CD4-positive, alpha-beta T cell treated with Interferon alpha-2 for 1 hour (primary cell): ENCODE data around the gene CGB3.
A peak's percentile ranks its signal among the peaks of the same experiment; 100 is the strongest.
"Not testable (repeated sequence)": the region's sequence is repeated elsewhere in the genome, so short reads cannot be mapped to it uniquely, and the experiment has no call there.

Experiments used
- DNase-seq, 2 donors: peaks; one replicate each; pipeline ENCODE4 v3.0.0-alpha.2; 2020 to 2022

CGB3 gene

DNA sequence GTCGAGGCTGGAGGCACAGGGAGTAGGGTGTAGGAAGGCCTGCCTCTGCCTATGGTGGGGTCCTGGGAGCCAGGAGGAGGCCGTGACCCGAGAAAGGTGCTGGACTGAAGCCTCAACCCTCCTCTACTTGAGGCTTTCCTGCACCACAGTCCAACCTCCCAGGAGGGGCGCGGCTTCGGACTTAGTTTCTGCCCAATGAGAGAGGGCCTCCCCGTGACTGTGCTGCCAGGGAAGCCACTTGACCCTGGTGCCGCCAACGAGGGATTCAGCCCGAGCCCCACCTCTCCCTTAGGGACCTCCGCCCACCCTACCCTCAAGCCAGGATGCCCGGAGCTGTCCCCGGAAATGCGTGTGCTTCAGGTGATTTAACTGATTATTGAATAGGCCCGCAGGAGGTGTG lies at the start of gene CGB3:
CGB3 (minus strand) TSS at position 101 of the 400 bp plus-strand sequence. CDS start 362 bp downstream, outside the sequence.
- not testable (repeated sequence) for DNase-seq

DNA sequence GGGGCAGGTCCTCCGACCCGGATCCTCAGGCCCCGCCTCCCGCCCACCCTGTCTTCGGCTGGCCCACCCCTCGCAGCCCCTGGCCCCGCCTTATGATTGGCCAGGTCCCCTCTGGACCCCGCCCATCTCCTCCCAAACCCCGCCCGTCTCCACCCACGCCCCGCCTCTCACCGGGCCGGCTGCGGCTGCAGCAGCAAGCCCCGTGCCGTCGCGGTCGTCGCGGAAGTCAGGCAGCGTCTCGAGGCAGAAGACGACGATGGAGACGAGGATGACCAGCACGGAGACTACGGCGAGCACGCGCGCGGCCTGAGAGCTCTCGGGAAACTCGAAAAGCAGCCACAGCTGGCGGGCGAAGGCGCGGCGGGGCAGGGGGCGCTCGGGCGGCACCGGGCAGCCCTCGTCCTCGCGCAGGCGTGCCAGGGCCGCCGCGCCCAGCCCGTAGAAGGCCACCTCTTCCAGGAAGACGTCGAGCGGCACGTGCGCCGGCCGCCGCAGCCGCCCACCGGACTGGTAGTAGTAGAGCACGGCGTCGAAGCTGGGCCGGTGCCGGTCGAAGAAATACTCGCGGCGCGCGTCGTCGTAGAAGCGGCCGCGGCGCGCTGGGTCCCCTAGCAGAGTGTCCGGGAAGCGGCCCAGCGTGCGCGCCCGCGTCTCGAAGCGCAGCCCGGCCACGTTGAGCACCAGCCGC lies 47.9 kb upstream of the CGB3 start:
- peak in 1 of 2 donors; percentile 24 for DNase-seq

DNA sequence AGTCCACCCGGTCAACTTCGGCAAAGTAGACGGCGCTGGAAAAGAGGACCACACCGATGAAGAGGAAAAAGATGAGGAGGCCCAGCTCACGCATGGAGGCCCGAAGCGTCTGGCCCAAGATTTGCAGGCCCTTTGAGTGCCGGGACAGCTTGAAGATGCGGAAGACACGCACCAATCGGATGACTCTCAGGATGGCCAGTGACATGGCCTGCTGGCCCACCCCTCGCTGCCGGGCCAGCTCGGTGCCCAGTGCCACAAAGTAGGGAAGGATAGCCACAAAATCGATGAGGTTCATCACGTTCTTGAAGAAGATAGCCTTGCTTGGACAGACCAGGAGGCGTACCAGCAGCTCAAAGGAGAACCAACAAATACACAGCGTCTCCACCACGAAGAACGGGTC lies 46.3 kb upstream of the CGB3 start:
- DNase-seq = no peak

DNA sequence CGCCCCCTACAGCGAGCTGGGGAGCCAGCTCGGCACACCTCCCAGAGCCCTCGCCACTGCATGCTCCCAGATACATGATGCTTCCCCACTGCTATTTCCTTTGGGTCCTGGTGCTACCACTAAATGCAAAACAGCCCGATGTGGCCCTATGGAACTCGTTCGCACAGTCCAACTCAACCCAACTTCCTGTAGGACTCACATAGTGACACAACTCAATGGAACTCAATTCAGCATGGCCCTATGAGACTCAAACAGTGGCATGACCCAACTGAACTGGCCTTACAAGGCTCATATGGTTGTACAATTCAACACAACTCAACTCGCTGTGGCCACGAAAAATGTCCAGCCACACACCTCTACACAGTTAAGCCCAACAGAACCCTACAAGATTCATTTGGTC lies 44.9 kb upstream of the CGB3 start:
- no peak for DNase-seq

DNA sequence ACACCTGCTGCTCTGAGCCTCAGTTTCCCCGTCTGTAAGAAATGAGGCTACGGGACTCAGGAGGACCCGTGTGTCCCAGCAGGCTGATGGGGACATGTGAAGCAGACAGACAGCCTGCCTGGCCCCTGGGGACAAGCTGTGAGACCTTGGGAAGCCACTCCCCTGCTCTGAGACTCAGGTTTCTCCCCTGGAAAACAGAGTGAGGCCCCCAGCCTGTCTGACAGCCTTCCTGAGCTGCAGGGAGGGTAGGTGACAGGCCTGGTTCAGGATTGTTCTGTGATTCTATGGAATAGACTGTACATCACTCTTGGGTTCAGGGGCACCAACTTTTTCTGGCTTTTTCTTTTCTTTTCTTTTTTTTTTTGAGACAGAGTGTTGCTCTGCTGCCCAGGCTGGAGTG lies 43.4 kb upstream of the CGB3 start:
- DNase-seq = no peak

DNA sequence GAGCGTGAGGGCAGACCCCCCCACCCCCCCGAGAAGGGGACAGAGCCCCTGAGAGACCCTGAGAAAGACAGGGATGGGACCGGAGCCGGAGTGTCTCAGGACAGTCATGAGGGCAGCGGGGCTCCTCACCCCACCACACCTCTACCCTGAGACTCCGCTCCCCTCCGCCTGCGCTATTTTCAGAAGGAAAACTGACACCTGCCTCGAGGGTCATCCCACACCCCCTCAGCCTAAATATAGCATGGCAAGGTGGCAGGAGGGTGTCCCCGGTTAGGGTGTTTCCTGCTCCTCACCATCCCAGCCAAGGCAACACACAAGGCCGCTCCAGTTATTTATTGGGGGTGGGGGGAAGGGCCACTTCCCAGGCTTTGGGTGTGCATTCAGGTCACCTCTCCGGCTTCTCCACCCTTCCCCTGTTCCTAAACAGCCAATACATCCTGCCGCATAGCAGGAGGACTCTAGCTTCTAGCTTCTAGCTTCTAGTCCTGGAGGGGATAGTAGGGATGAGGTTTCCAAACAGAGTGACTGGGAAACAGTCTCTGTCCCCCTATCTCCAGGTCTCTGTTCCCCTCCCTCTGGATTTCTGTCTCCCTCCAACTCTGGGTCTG lies 41.9 kb upstream of the CGB3 start:
- no peak for DNase-seq

DNA sequence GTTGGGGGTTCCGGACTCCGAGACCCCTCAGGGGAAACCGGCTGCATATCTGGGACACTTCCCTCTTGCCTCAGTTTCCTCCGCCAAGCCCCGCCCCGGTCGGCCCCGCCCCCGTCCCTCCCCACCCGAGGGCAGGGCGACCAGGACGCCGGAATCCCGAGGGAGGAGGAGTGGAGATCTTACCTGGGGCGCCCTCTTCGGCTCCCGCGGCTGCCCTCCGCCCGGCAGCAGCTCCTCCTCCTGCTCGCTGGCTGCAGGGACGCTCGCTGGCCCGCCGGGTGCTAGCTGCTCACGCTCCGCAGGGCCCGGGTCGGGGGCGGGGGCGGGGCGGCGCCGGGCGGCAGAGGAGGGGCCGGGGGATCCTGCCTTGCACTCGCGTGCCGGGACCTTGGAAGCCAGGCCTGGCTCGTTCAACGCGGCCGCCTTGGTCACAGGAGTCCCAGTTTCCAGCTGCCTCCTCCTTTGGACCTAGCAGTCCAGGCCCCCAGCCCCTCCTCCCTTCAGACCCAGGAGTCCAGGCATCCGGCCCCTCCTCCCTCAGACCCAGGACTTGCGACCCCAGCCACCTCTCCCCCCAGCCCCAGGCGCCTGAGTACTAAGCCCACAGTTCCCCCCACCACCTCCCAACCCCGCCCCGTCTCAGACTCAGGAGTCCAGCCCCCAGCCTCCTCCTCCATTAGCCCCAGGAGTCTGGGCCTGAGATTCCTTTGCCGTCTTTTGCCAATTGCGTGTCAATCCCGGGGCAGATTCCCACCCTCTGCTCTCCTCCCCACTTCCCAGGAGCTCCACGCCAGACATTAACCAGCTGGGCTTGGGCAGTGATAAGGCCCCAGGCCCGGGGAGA lies 40.9 kb upstream of the CGB3 start, which contains the start of gene NTF4:
NTF4 (minus strand) TSS at position 51 of the 844 bp plus-strand sequence. CDS start 2,821 bp downstream, outside the sequence.
- no peak for DNase-seq

DNA sequence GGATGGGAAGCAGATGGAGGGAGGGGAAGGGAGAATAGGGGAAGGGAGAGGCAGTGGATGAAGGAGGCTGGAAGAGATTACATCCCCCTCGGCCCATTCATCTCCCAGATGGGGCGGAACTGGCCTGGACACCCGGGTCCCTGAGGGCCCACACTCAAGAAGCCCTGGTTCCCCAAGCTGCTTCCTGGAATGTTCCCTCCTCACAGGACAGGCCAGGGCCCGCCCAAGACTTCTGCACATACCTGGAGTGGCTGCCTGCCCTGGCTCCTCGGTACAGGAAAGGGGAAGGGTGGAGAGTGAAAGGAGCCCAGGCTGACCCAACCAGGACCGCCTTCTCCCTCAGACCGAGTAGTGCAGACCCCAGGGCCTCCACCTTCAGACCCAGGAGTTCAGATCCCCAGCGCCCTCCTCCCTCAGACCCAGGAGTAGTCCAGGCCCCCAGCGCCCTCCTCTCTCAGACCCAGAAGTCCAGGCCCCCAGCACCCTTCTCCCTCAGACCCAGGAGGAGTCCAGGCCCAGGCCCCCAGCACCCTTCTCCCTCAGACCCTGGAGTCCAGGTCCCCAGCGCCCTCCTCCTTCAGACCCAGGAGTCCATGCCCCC lies 40.0 kb upstream of the CGB3 start:
- no peak for DNase-seq

DNA sequence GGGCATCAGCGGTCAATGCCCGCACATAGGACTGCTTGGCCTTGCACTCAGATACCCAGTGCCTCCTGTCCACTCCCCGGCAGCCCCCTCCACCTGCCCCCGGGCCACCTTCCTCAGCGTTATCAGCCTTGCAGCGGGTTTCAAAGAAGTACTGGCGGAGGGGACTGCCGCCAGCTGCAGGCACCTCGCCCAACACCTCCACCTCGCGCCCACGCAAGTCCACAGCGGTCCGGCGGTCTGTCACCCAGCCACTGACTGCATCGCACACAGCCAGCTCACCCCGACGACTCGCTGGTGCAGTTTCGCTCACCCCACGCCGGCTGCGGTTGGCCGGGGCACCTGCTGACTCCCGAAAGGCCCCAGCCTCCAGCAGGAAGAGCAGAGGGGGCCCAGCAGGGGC lies 37.3 kb upstream of the CGB3 start:
- DNase-seq = no peak

DNA sequence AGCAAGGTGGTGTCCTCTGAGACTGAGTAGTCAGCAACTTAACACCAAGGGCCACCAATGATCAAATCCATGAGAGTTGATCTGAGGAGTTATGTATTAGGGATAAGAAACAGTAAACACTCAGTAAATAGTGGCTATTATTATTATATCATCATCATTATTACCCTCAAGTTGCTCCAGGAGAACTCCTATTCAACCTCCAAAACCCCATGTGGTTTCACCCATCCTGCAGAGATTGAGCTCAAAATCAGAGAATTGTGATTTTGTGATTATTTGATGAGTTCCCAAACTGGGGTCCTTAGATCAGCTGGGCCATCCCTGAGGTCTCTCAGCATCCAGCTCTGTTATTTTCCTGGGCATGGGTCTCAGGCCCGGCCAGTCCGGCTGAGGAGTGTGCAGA lies 36.9 kb upstream of the CGB3 start:
- DNase-seq = no peak

DNA sequence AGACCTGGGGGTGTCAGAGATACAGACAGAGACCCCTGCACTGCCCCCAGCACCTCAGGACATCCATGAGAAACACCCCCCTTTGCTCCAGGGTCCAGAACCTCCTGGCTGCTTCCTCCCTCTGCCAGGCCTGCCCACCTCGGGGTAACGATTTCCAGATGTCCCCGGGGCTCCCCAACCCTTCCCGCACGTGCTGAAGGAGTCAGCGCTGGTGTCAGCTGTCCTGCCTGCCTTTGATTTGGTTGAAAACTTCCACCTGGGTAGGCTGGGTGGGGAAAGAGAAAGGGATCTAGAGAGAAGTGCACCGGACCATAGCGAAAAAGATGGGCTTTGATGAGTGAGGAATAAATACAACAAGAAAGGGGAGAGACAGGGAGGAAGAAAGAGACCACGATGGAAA lies 34.9 kb upstream of the CGB3 start:
- no peak for DNase-seq

DNA sequence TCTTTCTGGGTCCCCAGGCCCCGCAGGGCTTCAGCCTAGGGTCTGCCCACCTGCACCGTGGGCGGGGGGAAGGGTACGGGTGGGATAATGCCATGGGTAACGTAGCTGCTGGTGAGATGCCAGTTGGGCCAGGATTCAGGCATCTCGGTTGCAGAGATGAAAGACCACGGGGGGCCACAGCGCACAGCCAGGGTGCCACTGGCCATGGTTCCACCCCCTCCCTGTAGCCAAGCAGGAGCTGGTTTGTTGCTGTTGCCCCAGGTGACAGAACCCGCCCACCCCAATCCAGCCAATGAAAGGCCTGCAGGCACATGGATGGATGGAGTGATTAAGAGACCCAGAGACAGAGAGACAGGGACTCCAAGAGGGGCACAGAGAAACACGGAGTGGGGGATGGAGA lies 34.4 kb upstream of the CGB3 start:
- no peak for DNase-seq

DNA sequence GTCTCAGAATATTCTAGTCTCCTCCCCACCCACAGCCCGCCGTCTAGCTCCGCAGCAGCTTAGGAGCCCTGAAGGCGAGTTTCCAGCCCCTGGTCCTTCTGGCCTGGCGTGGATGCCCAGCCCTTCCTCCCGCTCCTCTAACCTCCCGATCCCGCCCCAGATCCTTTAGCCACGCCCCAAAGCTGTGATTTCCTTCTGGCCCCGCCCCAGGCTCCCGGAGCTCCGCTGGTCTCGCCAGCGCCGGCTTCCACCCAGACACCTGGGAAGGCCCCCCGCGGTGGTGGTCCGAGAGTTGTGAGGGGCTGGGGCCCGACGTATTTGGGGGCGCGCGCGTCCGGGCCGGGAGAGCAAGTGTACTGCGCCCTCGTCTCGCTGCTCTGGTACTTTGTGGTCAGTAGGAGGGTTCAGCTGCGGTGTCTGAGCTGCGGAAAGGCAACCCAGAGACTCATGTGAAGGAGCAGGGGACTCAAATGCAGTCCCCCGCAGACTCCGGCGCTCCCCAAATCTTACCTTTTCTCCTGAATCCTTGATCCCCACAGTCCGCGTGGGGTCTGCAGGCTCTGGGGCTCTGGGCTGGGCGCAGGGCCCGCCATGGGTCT lies 33.6 kb upstream of the CGB3 start, which contains the start of gene CGB7:
CGB7 (minus strand) TSS at position 114 of the 599 bp plus-strand sequence. CDS start 2,374 bp downstream, outside the sequence.
- DNase-seq = peak; percentile 13 to 45

DNA sequence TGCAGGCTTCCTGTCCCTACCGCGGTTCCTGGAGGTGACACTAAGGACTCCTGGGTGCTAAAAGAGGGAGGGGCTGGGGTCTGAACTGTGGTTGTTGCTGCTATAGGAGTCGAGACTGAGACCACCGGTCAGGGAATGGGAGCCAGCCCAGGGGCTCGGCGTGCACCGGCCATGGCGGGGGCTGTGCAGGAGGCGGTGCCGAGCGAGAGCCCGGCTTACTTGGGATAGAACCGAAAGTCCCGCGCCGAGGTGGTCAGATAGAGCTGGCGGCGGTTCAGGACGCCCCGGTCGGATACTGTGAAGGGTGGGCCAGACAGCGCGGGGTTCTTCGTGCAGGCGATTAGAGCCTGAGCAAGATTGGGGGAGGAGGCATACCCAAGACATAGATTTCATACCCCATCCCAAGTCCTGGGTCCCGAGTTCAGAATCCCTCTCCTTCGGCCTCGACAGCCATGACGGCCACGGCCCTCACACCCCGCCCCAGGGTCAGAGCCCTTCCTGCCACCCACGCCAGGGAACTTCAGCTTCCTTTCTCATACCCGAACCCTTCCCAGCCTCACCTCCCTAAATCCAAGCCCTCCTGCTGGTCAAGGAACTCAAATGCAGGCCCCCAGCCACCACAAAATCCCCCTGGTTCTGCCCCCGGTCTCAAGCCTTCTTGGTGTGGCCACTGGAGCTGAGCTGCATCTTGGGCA lies 32.9 kb upstream of the CGB3 start:
- peak in 1 of 2 donors; percentile 17 for DNase-seq

DNA sequence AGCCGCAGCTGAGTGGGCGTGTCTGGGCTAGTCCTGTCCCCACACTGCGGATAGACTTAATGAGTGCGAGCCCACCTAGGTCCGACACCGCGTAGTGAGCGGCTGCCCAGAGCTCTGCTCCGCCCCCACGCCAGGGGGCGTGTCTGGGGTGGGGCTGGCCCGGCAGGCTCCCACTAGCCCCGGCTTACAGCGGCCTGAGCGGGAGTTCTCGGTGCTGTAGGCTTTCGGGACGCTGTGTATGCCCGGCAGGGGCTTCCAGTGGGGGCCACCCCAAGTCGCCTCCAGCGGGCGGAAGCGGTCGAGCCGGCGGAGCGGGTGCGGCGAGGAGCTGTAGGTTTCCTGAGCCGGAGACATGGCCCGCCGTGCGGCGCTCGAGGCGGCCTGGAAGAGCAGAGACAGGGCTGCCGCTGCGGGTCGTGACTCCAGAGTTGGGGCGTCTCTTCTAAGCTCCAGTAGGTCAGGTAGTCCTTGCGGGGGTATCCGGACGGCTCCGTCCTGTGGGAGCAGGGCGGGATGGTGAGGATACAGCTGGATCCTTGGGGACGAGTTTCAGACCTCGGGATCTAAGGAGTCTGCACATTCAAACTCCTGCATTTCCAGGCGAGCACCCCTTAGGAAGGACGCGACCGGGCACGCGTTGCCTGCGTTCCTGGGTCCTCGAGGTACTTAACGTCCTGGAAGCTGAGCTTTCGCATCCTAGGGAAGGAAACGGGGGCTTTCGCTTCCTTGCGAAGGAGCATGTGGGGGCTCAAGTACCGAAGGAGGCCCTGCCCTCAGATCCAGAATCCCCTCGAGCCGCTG lies 32.2 kb upstream of the CGB3 start:
- peak; percentile 22 to 53 for DNase-seq

DNA sequence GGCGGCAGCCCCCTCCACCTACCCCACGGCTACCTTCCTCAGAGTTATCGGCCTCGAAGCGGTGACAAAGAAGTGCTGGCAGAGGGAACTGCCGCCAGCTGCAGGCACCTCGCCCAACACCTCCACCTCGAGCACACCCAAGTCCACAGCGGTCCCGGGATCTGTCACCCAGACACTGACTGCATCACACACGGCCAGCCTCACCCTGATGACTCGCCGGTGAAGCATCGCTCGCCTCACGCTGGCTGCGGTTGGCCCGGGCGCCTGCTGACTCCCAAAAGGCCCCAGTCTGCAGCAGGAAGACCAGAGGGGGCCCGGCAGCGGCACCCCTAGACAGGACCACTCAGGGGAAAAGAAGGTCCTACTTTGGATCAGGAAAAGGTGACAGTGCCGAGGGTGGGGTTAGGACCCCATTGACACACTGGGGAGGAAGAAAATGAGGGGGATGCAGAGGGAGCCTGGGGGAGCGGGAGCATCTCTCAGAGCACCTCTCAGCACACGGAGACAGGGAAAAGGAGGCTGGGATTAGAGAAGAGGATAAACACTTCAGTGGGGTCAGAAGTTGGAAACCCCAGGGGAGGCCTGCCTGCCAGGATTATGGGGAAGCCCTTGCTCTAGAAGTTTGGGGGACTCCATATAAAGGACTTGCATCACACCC lies 26.4 kb upstream of the CGB3 start:
- not testable (repeated sequence) for DNase-seq

DNA sequence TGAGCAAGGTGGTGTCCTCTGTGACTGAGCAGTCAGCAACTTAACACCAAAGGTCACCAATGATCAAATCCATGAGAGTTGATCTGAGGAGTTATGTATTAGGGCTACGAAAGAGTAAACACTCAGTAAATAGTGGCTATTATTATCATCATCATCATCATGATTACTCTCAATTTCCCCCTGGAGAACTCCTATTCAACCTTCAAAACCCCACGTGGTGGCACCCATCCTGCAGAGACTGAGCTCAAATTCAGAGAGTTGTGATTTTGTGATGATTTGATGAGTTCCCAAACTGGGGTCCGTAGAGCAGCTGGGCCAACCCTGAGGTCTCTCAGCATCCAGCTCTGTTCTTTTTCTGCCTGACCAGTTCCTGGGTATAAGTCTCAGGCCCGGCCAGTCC lies 25.7 kb upstream of the CGB3 start:
- not testable (repeated sequence) for DNase-seq

DNA sequence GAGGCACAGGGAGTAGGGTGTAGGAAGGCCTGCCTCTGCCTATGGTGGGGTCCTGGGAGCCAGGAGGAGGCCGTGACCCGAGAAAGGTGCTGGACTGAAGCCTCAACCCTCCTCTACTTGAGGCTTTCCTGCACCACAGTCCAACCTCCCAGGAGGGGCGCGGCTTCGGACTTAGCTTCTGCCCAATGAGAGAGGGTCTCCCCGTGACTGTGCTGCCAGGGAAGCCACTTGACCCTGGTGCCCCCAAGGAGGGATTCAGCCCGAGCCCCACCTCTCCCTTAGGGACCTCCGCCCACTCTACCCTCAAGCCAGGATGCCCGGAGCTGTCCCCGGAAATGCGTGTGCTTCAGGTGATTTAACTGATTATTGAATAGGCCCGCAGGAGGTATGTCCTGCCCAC lies 24.9 kb upstream of the CGB3 start, which contains the start of gene CGB8:
CGB8 (minus strand) TSS at position 101 of the 400 bp plus-strand sequence. CDS start 372 bp downstream, outside the sequence.
- not testable (repeated sequence) for DNase-seq

DNA sequence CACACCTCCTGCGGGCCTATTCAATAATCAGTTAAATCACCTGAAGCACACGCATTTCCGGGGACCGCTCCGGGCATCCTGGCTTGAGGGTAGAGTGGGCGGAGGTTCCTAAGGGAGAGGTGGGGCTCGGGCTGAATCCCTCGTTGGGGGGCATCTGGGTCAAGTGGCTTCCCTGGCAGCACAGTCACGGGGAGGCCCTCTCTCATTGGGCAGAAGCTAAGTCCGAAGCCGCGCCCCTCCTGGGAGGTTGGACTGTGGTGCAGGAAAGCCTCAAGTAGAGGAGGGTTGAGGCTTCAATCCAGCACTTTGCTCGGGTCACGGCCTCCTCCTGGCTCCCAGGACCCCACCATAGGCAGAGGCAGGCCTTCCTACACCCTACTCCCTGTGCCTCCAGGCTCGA lies 19.4 kb upstream of the CGB3 start, which contains the start of gene CGB5:
CGB5 (plus strand) TSS at position 301 of the 400 bp plus-strand sequence. CDS start 362 bp downstream, outside the sequence.
- DNase-seq = not testable (repeated sequence)

DNA sequence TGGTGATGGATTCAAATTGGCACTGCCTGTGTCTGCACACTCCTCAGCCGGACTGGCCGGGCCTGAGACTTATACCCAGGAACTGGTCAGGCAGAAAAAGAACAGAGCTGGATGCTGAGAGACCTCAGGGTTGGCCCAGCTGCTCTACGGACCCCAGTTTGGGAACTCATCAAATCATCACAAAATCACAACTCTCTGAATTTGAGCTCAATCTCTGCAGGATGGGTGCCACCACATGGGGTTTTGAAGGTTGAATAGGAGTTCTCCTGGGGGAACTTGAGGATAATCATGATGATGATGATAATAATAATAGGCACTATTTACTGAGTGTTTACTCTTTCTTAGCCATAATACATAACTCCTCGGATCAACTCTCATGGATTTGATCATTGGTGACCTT lies 18.5 kb upstream of the CGB3 start:
- not testable (repeated sequence) for DNase-seq
